COLO668 (cell line): ENCODE data around the gene HMGB2.

Experiments
- DNase-seq: peaks from one replicate; lab custom pipeline; 2025; ENCODE audit not compliant: unreplicated experiment; lab: John Stamatoyannopoulos, UW

The HMGB2 gene

DNA sequence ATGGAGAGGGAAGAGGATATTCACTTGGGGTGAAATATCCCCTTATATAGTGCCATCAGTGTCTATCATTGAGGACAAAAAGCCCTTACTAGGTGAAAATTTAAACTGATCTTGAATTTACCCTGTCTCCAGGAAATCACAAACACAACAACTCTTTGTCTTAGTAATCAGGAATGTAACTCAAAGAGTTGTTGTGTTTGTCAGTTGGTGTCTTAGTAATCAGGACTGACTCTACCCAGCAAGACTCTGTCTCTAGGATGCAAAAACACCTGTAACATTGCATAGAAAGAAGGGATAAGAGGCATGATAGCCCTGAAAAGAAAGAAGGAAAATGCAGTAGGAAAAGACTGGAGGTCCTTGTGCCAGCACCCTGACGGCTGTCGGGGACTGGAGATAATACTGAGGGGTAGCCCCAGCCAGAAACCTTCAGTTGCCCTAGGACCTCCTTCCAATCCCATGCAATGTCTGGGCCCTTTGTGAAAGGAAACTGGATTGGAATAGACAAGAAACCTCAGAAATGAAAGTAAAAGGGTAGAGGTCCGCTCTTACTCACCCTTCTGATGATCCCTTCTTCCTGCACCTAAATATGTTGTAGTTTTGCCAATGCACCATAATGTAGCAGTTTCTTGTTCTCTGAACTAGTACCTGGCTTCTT, 45.3 kb downstream of the HMGB2 start:
- DNase-seq, result no peak

DNA sequence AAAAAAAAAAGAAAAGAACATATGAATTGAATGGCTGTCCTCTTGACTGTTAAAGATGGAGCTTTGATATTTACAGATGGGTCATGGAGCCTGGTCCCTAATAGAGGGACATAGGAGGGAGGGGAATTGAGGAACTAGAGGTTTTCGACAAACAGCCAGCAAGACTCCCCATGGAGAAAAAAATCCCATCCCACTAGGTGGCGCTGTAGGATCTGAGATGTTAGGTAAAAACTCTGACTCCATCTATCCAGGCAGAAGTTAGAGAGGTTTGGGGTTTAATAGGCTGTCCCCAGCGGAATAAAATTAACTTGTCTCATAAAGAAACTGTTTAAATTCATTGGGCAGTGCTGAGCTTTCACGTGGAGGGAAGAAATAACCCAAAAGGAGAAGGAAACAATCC, 45.9 kb downstream of the HMGB2 start:
- DNase-seq, result peak; percentile 50

DNA sequence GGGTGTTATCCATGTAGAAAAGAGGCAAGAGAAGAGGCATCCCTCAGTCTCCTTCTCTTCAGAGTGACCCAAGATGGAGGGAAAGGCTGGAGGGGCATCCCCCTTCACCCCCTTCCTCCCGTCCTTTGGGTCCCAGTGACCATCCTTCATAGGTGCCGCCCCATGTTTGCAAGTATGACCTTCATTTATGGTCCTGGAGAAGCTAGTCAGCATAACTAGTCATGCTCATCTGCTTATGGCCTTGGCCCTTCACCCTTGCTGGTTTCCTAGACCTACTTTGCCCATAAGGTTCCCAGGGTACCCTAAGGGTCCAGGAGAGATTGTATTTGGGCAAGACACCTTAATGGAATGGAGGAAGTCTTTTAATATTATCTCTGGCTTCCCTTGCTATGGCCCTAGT, 46.7 kb downstream of the HMGB2 start:
- DNase-seq, result no peak

DNA sequence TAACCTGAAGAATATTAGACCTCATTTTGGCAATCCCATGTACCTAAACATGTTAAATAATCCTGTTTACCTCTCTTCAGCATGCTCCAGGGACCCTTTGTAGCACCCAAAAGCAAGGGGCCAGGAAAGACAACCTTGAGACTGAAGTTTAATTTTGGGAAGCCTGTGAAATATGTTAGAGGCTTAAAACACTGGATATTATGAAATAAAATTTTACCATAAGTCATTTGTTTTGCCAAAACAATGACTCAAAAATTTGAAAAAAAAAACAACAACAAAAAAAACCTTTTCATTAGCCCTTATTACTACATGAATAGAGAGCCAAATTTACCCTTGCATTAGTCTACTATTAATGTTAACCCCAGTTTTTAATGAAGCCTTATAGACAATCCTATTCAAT, 49.7 kb downstream of the HMGB2 start:
- DNase-seq, result no peak

DNA sequence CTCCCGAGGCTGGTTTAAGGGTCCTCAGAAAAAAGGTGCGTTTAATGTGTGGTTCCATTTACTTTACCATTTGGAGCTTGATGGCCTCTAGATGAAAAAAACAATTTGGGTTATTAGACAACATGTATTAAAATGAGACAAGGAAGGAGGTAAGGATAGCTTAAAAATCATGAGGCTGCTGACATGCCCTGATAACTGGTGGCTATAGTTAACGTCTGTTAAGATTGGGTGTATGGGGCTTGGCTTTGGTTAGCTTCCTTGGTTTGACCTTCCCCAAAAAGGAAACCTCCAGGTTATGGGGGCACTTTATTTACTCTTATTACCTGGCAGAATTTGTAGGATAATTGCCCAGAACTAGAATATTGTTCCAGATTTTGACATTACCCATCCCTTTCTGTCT, 51.5 kb downstream of the HMGB2 start:
- no peak for DNase-seq

DNA sequence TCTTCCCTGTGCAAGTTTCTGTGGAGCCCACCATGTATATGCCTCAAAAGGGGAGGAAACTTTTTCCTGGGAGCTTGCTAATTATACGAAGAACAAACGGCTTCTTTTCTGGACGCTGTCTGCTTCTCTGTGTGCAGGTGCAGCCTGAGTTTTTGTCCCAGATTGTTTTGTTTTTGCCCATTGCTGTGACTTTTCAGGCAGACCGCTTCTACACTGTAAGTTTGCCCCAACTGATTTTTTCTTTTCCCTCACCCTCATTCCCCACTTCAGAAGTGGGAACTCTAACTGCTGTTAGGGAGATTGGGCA, 51.9 kb downstream of the HMGB2 start:
- no peak for DNase-seq

DNA sequence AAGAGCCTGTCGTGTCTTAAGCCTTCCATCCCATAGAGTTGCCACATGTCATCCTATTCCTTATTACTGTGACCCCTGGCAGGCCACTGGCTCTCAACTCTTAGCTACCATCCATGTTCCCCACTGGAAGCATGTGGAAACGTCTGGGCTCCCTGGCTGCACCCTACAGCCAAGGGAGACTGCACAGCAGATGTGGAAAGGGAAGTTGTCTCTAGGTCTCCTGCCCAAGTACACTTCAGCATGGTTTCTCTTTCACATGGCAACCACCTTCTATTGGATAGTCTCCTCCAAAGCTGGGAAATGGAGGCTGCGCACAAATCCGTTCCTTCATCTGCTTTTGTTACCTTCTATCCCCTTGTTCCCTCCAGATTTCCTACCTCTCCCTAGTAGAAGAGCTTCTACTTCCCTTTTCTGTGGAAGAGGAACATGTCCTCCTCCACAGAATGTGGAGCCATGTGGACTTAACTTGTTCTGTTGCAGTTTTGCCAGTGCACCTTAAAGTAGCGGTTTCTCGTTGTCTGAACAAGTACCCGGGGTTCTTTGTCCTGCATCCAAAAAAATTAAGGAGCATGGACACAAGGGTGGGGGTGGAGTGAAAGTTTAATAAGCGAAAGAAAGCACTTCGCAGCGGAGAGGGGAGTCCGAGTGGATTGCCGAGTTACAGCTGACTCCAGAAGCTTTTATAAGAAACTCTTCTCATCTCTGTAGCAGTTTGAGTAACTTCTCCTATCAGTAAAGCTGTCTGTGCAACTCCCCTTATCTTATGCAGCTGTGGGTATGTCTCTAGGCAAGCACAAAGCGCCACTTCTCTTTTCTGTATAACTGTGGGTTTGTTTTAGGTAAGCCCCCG, 52.5 kb downstream of the HMGB2 start:
- DNase-seq, result no peak
